ENCODE data around the gene KCNJ2. TPM values are rescaled to one million over a fixed set of nuclear protein-coding genes. Genes with fewer than 3 reads are reported as not detected.

The KCNJ2 gene
- total RNA-seq, 1 experiment from 2014 or later = 1.6 TPM

DNA sequence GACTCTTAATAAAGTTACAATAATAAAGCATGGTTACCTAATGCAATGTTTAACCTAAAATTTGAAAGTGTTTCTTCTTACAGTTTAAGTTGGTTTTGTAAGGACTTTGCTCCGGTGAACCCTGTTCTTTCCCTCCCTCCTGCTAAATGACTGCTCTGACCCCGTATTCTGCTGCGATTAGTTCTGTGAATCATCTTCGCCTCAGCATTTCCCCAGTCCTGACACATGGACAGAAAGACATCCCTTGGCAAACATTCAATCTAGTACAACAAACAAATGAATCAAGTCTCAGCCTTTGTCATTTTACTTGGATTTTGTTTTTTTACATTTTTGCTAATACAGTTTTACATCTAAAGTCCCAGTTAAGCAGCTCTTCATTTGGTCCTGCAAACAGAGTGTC, 15.4 kb downstream of the KCNJ2 start (continued):
- TF ChIP-seq, protein P1, sequence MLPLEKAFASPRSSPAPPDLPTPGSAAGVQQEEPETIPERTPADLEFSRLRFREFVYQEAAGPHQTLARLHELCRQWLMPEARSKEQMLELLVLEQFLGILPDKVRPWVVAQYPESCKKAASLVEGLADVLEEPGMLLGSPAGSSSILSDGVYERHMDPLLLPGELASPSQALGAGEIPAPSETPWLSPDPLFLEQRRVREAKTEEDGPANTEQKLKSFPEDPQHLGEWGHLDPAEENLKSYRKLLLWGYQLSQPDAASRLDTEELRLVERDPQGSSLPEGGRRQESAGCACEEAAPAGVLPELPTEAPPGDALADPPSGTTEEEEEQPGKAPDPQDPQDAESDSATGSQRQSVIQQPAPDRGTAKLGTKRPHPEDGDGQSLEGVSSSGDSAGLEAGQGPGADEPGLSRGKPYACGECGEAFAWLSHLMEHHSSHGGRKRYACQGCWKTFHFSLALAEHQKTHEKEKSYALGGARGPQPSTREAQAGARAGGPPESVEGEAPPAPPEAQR (CRISPR knock-in tag; IDR thresholded peaks at IDR 0.05) = no peak
- TF ChIP-seq MXD4 (CRISPR knock-in tag; IDR thresholded peaks at IDR 0.05; ENCODE audit: borderline replicate concordance) = no peak

DNA sequence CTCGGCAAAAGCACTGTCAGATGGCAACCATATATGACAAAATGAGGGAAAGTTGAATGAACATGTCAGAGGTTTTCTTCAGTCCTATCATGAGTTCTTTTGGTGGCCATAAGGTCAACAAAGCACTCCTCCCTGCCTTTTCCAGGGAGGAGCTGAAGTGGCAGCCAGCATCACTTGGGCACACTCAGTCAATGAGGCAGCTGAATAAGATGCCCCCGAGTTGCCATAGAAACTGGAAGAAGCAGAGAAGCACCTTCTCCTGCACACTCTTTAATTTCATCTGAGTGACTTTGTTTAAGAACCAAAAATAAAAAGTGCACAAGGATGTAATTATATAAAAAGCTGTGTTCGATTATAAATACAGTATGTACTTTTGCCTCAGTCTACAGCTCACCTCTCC, 16.0 kb downstream of the KCNJ2 start:
- Mint-ChIP-seq H3K4me1 (peaks cover 3% of the 10 kb centered on the region), H3K27me3 (ENCODE audit: low read depth) (no peaks in the 10 kb centered on the region), H3K27ac (no peak overlapping the region), H3K4me3 (no peak overlapping the region), H3K9me3 (no peaks in the 10 kb centered on the region), H3K36me3 (no peaks in the 10 kb centered on the region)
- POLR2A ChIA-PET = no interaction called here
- CTCF ChIA-PET = no interaction called here
- ATAC-seq (no peak), DNase-seq (ENCODE audit: low spot score) (no peak)
- TF ChIP-seq FOXK1 (CRISPR knock-in tag; IDR thresholded peaks at IDR 0.05) = no peak
- TF ChIP-seq, protein P2, sequence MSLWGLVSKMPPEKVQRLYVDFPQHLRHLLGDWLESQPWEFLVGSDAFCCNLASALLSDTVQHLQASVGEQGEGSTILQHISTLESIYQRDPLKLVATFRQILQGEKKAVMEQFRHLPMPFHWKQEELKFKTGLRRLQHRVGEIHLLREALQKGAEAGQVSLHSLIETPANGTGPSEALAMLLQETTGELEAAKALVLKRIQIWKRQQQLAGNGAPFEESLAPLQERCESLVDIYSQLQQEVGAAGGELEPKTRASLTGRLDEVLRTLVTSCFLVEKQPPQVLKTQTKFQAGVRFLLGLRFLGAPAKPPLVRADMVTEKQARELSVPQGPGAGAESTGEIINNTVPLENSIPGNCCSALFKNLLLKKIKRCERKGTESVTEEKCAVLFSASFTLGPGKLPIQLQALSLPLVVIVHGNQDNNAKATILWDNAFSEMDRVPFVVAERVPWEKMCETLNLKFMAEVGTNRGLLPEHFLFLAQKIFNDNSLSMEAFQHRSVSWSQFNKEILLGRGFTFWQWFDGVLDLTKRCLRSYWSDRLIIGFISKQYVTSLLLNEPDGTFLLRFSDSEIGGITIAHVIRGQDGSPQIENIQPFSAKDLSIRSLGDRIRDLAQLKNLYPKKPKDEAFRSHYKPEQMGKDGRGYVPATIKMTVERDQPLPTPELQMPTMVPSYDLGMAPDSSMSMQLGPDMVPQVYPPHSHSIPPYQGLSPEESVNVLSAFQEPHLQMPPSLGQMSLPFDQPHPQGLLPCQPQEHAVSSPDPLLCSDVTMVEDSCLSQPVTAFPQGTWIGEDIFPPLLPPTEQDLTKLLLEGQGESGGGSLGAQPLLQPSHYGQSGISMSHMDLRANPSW (CRISPR knock-in tag; conservative IDR thresholded peaks at IDR 0.05; ENCODE audit: low read depth) = no peak
- no peak for TF ChIP-seq NFYB (CRISPR knock-in tag; conservative IDR thresholded peaks at IDR 0.05; ENCODE audit: low read depth)
- no peak for TF ChIP-seq JAZF1 (CRISPR knock-in tag; IDR thresholded peaks at IDR 0.05)
- TF ChIP-seq, protein P3, sequence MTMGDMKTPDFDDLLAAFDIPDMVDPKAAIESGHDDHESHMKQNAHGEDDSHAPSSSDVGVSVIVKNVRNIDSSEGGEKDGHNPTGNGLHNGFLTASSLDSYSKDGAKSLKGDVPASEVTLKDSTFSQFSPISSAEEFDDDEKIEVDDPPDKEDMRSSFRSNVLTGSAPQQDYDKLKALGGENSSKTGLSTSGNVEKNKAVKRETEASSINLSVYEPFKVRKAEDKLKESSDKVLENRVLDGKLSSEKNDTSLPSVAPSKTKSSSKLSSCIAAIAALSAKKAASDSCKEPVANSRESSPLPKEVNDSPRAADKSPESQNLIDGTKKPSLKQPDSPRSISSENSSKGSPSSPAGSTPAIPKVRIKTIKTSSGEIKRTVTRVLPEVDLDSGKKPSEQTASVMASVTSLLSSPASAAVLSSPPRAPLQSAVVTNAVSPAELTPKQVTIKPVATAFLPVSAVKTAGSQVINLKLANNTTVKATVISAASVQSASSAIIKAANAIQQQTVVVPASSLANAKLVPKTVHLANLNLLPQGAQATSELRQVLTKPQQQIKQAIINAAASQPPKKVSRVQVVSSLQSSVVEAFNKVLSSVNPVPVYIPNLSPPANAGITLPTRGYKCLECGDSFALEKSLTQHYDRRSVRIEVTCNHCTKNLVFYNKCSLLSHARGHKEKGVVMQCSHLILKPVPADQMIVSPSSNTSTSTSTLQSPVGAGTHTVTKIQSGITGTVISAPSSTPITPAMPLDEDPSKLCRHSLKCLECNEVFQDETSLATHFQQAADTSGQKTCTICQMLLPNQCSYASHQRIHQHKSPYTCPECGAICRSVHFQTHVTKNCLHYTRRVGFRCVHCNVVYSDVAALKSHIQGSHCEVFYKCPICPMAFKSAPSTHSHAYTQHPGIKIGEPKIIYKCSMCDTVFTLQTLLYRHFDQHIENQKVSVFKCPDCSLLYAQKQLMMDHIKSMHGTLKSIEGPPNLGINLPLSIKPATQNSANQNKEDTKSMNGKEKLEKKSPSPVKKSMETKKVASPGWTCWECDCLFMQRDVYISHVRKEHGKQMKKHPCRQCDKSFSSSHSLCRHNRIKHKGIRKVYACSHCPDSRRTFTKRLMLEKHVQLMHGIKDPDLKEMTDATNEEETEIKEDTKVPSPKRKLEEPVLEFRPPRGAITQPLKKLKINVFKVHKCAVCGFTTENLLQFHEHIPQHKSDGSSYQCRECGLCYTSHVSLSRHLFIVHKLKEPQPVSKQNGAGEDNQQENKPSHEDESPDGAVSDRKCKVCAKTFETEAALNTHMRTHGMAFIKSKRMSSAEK (CRISPR knock-in tag; IDR thresholded peaks at IDR 0.05; ENCODE audit: borderline replicate concordance) = no peak
- no peak for TF ChIP-seq OVOL2 (CRISPR knock-in tag; IDR thresholded peaks at IDR 0.05; ENCODE audit: borderline replicate concordance)
- TF ChIP-seq KAT7 (CRISPR knock-in tag; IDR thresholded peaks at IDR 0.05; ENCODE audit: borderline replicate concordance) = no peak
- no peak for TF ChIP-seq EMX1 (CRISPR knock-in tag; IDR thresholded peaks at IDR 0.05)
- TF ChIP-seq, protein P4, sequence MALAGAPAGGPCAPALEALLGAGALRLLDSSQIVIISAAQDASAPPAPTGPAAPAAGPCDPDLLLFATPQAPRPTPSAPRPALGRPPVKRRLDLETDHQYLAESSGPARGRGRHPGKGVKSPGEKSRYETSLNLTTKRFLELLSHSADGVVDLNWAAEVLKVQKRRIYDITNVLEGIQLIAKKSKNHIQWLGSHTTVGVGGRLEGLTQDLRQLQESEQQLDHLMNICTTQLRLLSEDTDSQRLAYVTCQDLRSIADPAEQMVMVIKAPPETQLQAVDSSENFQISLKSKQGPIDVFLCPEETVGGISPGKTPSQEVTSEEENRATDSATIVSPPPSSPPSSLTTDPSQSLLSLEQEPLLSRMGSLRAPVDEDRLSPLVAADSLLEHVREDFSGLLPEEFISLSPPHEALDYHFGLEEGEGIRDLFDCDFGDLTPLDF (CRISPR knock-in tag; IDR thresholded peaks at IDR 0.05) = no peak
- TF ChIP-seq, protein P5, sequence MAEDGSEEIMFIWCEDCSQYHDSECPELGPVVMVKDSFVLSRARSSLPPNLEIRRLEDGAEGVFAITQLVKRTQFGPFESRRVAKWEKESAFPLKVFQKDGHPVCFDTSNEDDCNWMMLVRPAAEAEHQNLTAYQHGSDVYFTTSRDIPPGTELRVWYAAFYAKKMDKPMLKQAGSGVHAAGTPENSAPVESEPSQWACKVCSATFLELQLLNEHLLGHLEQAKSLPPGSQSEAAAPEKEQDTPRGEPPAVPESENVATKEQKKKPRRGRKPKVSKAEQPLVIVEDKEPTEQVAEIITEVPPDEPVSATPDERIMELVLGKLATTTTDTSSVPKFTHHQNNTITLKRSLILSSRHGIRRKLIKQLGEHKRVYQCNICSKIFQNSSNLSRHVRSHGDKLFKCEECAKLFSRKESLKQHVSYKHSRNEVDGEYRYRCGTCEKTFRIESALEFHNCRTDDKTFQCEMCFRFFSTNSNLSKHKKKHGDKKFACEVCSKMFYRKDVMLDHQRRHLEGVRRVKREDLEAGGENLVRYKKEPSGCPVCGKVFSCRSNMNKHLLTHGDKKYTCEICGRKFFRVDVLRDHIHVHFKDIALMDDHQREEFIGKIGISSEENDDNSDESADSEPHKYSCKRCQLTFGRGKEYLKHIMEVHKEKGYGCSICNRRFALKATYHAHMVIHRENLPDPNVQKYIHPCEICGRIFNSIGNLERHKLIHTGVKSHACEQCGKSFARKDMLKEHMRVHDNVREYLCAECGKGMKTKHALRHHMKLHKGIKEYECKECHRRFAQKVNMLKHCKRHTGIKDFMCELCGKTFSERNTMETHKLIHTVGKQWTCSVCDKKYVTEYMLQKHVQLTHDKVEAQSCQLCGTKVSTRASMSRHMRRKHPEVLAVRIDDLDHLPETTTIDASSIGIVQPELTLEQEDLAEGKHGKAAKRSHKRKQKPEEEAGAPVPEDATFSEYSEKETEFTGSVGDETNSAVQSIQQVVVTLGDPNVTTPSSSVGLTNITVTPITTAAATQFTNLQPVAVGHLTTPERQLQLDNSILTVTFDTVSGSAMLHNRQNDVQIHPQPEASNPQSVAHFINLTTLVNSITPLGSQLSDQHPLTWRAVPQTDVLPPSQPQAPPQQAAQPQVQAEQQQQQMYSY (CRISPR knock-in tag; IDR thresholded peaks at IDR 0.05) = no peak
- TF ChIP-seq, protein P6, sequence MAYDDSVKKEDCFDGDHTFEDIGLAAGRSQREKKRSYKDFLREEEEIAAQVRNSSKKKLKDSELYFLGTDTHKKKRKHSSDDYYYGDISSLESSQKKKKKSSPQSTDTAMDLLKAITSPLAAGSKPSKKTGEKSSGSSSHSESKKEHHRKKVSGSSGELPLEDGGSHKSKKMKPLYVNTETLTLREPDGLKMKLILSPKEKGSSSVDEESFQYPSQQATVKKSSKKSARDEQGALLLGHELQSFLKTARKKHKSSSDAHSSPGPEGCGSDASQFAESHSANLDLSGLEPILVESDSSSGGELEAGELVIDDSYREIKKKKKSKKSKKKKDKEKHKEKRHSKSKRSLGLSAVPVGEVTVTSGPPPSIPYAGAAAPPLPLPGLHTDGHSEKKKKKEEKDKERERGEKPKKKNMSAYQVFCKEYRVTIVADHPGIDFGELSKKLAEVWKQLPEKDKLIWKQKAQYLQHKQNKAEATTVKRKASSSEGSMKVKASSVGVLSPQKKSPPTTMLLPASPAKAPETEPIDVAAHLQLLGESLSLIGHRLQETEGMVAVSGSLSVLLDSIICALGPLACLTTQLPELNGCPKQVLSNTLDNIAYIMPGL (CRISPR knock-in tag; IDR thresholded peaks at IDR 0.05) = no peak

Data from WTC11 (cell line).